ENCODE measurements around the gene NCKAP5.

The NCKAP5 gene

DNA sequence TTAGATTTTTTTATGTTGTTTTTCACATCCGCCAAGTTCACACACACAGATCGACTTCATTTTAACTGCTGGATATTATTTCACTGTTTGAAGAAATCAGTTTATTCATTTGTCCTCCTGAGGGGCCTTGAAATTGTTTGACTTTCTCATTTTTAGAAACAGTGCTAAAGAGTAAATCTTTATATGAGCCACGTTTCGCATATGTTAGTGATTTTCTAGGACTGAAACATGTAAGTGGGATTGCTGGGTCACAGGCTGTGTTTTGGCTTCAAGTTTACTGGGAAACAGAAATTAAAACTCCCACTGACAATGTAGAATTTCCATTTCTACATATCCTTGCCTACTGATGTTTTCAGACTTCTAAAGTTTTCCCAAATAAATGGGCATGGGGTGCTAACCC, 363.8 kb downstream of the NCKAP5 start:
- DNase-seq (ENCODE audit: low read depth), result no peak

DNA sequence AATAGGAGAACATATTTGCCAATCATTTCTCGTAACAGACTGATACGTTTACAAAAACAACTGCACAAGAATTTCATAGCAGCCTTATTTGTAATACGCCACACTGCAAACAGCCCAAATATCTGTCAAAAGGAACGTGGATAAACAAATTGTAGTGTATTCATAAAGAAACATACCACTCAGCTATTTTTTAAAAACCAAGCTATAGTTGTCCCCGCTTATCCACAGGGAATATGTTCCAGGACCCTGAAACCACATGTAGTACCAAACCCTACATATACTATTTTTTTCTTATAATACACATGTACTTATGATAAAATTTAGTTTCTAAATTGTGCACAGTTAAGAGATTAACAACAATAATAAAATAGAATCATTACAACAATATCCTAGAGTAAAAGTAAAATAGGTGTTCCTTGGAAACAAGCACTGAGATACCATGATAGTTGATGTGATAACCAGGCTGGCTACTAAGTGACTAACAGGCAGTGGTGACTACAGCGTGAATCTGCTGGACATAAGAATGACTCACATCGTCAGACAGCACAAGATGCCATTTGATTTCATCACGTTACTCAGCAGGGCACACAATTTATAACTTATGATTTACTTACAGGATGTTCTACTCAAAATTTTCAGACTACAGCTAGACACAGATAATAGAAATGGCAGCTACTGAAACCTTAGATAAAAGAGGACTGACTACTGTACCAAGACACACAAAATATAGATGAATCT, 367.4 kb downstream of the NCKAP5 start:
- DNase-seq (ENCODE audit: low read depth), result peak; percentile 81

DNA sequence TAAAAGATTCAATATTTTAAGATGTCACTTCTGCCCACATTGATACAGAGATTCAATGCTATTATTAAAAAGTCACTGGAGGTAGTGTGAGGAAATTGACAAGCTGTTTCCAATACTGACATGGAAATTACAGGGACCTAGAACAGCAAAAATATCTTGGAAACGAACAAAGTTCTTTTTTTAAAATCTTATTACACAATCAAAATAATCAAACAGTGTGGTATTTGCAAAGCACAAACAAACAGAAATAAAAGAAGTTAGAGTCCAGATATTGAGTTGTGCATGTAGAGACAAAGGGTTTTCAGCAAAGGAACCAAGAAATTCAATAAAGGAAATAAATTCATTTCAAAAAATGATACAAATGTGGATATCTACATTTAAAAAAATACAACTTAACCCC, 369.6 kb downstream of the NCKAP5 start:
- DNase-seq (ENCODE audit: low read depth), result no peak

DNA sequence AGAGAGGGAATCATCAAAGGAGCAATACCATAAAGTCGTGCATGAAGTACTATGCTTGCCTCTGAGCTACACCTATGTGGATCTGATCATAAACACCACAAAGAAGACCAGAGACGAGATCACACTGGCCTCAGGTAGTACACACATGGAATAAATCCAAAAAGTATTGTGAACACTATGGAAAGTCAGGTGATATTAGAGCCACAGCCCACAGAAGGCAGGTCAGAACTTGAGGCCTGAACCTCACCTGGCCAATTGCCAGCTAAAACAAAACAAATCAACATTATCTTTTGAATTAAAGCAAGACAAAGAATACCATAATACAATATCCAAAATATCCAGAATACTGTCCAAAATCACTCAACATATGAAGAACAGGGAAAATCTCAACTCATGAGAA, 371.1 kb downstream of the NCKAP5 start:
- DNase-seq (ENCODE audit: low read depth), result no peak

DNA sequence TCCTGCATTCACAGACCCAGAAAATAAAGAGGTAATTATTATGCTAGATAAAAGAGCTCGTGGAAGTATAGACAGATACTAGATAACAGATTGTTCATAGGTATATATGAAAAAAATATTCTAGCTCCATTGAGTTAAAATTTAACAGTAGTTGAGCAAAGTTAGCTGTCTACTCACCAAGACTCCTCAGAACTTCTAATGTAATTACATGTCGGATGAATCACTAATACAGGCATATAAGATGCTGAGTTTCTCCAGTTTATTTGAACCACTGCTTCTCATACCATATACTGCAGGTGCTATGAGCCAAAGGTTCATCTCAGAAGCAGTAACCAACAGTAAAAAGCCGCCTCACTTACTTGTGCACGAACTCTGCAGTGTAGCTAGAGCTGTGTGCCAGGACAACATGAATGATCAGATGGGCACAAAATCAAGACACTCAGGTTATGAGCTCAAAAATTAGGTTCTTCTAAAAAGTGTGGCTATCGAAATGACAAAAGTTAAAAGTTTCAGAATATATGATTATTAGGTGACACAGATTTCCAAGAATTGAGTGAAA, 373.4 kb downstream of the NCKAP5 start:
- no peak for DNase-seq (ENCODE audit: low read depth)

DNA sequence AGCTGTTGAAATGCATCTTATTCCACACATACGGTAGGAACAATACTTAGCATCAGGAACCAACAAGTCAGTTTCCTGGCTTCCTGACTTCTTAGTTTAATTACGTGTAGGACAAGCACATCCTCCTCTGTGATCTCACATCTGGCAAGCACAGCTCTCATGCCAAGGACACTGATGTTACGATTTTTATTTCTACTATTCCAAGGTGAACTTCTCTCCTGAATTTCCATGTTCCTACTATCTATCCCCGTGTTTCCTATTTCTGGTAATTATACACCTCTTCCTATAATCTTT, 374.0 kb downstream of the NCKAP5 start:
- no peak for DNase-seq (ENCODE audit: low read depth)

DNA sequence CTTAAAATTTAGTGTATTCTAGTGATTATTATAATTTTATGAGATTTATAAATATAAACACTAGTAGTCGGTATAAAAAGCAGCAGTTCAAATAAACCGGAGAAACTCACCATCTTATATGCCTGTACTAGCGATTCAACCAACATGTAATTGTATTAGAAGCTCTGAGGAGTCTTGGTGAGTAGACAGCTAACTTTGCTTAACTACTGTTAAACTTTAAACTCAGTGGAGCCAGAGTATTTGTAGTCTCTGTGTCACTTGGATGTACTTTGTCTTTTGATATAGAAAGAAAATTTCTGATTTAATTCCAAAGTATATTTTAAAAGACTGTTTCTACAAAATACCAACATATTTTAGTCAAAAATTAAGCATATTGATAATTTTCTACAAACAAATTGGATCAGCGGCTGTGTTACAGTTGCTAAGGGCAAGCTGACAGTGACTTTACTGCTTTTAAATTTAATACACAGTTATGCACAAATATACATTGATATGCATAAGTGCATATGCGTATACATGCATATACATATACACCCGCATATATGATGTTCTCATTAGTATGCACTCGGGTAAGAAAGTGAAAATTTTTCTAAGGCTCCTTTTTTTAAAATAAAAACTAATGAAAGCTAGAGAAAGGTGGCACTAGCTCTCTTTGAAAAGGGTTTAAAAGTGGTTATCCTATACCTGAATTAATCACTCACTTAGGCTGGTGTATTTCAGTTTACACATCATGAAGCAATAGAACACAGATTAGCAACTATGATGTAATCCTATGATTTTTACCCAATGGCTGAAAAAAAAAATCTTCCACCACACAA, 374.5 kb downstream of the NCKAP5 start:
- no peak for DNase-seq (ENCODE audit: low read depth)

DNA sequence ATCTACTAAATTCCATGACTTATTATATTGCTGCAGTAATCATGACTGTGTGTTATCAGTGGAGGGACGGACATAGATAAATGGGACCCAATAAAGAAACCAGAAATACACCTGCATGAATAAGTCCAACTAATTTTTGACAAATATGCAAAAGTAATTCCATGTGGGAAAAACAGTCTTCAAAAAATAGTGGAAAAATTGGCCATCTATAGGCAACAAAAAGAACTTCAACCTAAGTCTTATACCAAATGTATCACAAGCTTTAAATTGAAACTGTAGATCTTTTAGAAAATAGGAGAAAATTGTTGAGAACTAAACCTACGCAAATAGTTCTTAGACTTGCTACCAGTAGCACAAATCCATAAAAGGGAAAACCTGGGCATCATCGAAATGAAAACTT, 376.2 kb downstream of the NCKAP5 start:
- DNase-seq (ENCODE audit: low read depth), result no peak

DNA sequence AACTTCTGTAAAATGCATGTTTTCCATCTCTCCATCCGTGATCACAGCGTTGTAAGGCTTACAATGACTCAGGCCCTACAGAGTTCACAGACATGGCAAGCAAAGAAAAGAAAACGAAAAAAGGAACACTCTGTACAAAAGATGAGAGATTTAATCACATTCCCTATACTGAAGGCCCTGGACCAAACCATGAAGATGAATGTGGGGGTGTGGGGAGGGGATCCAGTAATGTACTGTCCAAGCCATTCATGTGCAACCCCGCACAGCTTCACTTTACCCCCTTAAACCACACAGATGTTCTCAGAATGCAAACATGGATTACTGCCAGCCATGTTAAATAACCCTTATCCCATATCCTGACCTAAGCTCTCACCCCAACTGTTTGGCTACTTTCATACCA, 391.1 kb downstream of the NCKAP5 start:
- DNase-seq (ENCODE audit: low read depth), result no peak

DNA sequence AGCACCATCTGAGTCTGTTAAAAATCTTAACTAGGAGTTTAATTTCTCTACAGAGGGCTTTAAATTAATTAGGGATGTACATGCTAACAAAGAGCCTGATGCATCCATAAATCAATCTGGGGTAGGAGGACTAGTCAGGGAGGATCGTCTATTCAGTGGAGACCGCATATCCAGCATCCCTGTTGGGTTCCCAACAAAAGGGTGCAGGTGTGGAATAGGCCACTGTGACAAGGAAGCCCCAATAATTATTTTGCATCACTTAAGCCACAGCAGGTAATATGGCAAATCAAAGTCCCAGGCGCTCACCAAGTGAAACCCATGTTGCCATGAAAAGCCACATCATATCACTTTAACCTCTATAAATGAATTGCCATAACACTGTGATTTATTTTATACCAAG, 392.3 kb downstream of the NCKAP5 start:
- no peak for DNase-seq (ENCODE audit: low read depth)

DNA sequence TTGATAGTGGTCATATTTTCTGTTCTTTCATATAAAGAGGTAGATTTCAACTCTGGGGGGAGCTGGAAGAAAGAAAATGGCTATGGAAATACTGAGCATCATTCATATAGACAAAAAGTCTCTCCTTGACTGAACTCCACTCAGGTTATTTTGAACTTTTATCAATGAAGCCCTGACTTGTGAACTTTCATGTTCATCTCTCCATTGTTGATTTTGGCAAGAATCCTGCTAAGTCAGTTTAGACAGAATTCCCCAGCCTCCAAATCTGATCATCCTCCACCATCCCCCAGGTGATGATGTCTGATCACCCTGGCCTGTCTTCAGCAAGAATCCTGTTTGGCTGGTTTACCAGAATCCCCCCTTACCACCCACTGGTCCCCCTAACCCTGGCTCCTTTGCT, 395.0 kb downstream of the NCKAP5 start:
- no peak for DNase-seq (ENCODE audit: low read depth)

DNA sequence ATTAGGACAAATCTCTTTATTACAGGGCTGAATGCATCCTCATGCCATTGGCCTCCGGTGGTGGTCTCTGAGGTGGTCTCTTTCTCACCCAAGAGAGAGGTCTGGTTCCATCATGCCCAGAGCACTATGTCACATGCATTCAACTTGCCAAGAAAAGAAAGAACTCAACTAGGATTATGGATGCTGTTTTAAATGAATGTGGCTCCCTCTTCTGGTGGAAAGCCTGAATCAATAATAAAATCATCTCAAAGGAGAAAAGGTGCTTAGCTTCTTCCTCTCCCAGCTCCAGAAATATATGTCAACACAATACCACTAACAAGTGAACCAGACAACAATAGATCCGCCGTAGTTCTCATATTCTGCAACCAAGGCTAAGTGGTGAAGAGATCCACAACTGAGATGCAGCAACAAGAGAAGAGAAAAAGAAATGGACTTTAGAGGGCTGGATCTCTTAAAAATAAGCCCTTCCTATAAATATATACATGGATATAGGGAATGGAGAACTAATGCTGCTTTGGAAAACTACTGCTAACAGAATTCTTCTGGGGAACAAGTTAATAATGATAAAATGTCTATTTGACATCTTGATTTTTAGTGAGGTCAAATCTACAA, 396.8 kb downstream of the NCKAP5 start:
- DNase-seq (ENCODE audit: low read depth), result peak; percentile 65

DNA sequence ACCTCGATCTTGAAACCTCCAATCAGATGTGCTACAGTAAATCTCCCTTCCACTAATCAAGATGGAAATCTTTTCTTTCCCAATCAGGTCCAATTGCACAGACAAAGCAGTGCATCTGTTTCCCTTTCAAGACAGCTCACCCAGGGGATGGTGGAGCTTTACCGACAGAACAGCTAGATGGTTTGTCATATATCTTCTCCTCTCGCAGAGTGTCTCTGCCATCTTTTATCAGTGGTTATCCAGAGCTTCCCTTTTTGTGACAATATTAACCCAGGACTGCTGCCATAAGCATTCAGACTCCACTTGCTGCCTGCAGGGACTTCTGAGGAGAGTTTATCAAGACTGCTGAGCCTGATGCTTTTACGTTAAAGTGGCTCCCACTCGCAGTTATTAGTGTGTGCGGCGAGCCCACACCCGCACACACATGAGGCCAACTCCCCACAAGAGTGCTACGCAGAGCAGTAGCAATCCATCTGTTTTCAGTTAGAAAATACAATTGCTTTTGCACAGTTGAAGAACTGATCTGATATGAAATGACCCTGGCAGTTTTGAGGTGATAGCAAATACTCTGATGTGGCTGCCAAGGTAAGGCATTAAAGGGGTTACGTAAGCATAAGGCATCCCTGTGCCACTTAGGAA, 398.9 kb downstream of the NCKAP5 start:
- DNase-seq (ENCODE audit: low read depth), result no peak

DNA sequence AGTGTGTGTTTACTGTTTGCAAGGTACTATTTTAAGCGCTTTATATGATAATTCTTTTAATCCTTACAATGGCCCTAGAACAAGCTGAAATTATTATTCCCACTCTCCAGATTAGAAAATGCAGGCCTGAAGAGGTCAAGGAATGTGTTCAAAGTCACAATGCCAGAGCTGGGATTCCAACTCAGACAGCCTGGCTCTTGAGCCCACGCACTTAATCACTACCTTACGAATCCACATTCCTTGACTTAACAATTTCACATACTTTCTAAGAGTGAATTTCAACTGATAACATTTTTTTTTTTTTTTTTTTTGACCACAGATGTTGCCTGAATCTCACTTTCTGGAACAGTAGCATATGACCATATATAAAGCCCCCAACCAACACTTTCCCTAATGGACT, 400.3 kb downstream of the NCKAP5 start:
- DNase-seq (ENCODE audit: low read depth), result peak; percentile 68

DNA sequence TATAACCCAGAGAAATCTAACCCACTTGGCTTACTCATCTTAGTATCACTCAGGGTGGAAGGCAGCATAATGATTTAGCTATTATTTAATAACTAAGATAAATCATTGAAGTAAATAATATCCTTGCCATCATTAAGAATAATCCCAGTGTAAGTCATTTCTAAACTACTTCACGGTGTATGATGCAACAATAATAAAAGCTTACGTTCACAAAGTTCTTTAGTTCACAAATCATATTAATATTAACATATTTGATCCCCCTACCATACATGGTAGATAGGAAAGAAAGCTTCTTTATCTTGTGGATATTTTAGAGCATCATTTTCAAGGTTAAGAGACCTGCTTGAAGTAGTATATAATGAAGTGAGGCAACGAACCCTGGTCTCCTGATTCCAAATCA, 401.0 kb downstream of the NCKAP5 start:
- no peak for DNase-seq (ENCODE audit: low read depth)

DNA sequence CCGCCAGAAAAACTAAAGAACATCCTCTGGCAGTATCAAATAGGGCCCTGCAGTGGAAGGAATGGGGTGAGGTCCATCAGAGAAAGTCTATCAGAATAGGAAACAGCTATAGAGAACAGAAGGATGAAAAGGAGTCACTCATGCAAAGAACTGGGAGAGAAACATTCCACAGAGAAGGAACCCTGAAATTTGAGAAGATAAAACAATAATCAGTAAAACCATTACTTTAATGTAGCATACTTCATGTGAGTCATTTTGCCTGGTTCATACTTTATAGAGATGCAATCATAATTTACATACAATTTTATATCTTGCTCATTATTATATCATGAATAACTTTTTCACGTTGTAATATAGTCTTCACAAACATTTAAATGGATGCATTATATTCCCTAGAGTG, 402.2 kb downstream of the NCKAP5 start:
- DNase-seq (ENCODE audit: low read depth), result peak; percentile 51

DNA sequence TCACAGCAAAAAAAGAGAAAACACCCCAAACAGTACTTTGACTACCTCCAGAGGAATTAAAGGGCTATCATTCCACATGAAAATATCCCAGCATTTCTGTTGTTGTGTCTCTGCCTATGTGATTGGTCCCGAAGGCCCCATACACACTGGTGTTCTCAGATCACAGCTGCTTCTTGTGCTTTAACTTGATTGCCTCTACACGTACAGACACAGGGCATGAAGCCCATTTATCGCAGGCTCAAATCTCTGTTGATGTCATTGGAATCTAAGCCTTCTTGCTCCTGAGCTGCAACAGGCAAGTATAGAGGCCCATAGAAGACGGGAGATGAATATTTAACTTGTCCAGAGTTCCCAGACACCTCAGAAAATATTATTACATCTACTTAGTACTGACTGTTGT, 405.2 kb downstream of the NCKAP5 start:
- no peak for DNase-seq (ENCODE audit: low read depth)

DNA sequence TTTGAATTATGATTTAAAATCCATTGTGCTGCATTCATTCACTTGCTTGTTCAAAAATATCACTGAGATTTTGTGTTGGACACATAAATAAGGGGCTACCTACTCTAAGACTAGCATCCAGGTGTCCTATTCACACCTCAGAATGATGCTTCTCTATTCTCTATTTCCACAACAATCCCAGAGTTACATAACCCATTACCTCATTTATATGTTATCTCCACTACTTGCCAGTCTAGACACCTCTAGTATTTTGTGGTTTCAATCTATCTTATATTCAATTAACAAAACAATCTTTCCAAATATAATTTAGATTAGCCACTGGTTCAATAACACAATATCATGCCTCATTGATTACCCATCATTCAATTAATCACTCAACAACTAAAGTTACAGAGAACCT, 409.8 kb downstream of the NCKAP5 start:
- DNase-seq (ENCODE audit: low read depth), result no peak

DNA sequence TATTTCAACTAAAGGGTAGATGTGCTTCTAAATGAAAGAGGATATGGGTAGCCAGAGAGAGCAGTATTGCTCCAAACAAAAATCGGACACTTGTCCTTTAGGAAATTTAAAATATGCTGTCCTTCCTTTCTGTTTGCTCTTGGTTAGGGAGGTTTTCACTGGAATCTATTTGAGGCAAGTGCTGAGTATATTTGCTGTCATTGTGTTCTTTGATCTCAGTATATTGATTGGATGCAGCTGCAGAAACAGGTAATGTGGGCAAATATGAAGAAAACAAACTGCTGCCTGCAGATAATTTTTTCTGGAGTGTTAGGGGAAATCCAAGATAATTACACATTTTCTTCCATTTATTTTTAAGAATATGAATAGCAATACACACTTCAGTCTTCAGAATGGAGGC, 410.2 kb downstream of the NCKAP5 start:
- no peak for DNase-seq (ENCODE audit: low read depth)

DNA sequence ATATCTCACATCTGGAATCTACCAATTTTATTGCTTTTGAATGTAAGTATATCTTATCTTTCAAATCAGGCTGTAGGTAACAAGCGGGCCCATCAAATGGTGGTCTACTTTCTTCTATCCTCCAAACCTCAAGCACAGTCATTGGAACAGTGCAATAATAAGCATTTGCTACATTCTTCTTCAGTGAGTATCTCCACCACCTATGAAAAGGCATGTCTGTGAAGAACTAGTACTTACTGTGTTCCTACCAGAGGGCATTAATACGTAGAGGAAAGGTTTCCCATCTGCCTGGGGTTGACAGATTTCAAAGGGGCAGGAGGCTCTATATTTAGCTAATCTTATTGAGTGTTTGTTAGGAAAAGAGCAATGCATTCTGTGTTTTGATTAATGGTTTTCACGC, 411.1 kb downstream of the NCKAP5 start:
- no peak for DNase-seq (ENCODE audit: low read depth)

DNA sequence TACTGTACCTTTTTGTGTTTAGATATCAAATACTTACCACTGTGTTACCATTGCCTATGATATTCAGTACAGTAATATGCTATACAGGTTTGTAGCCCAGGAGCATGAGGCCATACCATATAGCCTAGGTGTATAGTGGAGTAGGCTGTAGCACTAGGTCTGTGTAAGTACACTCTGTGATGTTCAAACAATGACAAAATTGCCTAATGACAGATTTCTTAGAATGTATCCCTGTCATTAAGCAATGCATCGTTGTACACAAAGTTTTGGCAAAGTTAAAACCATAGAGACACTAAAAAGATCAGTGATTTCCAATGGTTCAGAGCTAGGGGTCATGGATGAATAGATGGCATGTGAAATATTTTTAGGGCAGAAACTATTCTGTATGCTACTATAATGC, 415.5 kb downstream of the NCKAP5 start:
- no peak for DNase-seq (ENCODE audit: low read depth)

DNA sequence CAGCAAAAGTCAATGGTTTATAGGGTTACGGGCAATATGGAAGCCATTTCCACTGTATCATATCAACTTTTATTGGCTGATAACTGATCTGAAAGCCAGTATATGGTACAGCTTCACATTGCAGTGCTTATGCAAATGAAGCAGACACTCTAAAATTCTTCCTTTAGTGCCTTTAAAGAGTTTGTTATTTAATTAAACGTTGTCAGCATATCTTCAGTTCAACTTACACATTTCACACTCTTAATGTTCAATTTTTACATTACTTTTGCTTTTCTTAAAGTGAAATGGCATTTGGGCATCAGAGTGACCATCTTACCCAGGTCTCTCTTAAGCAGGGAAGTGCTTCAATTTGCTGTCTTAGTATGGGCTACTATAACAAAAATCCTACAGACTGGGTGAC, 420.1 kb downstream of the NCKAP5 start:
- DNase-seq (ENCODE audit: low read depth), result no peak

DNA sequence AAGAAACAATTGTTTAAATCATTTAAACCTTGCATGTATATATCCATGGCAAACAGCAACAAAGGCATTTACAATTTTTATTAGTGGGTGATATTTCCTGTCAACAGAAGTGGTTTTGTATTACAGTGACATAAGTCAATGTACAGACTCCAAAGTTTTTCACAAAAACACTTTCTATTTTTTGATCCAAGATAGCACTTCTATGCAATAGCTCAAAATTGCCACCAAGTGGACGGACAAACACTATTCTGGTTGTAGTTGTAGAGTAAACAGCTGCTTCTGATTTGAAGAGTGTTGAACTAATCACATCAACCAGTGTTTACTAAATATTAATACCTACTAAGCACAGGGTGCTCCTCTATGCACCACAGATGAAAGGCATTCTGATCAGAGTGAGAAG, 421.4 kb downstream of the NCKAP5 start:
- no peak for DNase-seq (ENCODE audit: low read depth)

Data from HS-27A (cell line).